HFFc6 (cell line): Measurements from ENCODE around the gene YY1. TPM values are rescaled to one million over a fixed set of nuclear protein-coding genes. Genes with fewer than 3 reads are reported as not detected.

Experiments used
- DNase-seq: peaks from one replicate; pipeline ENCODE4 v3.0.0-alpha.2; 2018
- H3K27ac Mint-ChIP-seq: 2 replicates; pipeline ENCODE4 v1.8.0; 2020; ENCODE audit warnings: mild to moderate bottlenecking, mixed read lengths
- H3K27me3 Mint-ChIP-seq: 2 replicates; pipeline ENCODE4 v1.8.0; 2021; ENCODE audit warnings: mild to moderate bottlenecking, moderate library complexity, mixed read lengths; ENCODE audit not compliant: insufficient read depth
- H3K36me3 Mint-ChIP-seq: 2 replicates; pipeline ENCODE4 v1.8.0; 2021; ENCODE audit warnings: low read depth, mixed read lengths
- H3K4me1 Mint-ChIP-seq: 2 replicates; pipeline ENCODE4 v1.8.0; 2020; ENCODE audit warnings: low read depth, mixed read lengths
- H3K4me3 Mint-ChIP-seq: 2 replicates; pipeline ENCODE4 v1.8.0; 2020; ENCODE audit warnings: mild to moderate bottlenecking, moderate library complexity, mixed read lengths
- H3K9me3 Mint-ChIP-seq: 2 replicates; pipeline ENCODE4 v1.8.0; 2020; ENCODE audit warnings: mild to moderate bottlenecking, mixed read lengths
- CTCF ChIP-seq: fragments of 200-600 bp; sonication (generic); IDR thresholded peaks from 2 replicates; pipeline ENCODE4 v1.5.0; 2021; ENCODE audit warnings: antibody characterized with exemption, mild to moderate bottlenecking
- total RNA-seq, 6 experiments: library from RNA; stranded (reverse); fragmentation: NEBNext Ultra II Directional; extraction: Animal tissue kit (Norgen Biotek cat#: 25700); gene quantifications; 2 replicates in 1 of 6; 3 replicates in 5 of 6; pipeline ENCODE4 v1.2.3, GENCODE V29; 2021

Gene YY1
- total RNA-seq, 6 experiments from 2014 or later = 57.0 to 70.8 (median 68.1) TPM

GRCh38 chr14:100298551-100299237, 59.8 kb downstream of the YY1 start:
- Mint-ChIP-seq H3K4me3 (no peak overlapping the region), H3K27ac (no peak overlapping the region), H3K4me1 (peaks cover 20% of the 10 kb centered on the region), H3K36me3 (no peaks in the 10 kb centered on the region), H3K27me3 (no peaks in the 10 kb centered on the region; the same call in 1 of the 2 replicates), H3K9me3 (no peaks in the 10 kb centered on the region)
- TF ChIP-seq CTCF = no peak
- DNase-seq = no peak

- no peaks in the 10 kb centered on the region; the same call in 1 of the 2 replicates for H3K27me3 Mint-ChIP-seq
- no peaks in the 10 kb centered on the region for H3K36me3 Mint-ChIP-seq
- H3K4me1 Mint-ChIP-seq = peaks cover 20% of the 10 kb centered on the region
- H3K9me3 Mint-ChIP-seq = no peaks in the 10 kb centered on the region
- H3K27ac Mint-ChIP-seq = no peak overlapping the region
- no peak for DNase-seq
- TF ChIP-seq CTCF = no peak
- H3K4me3 Mint-ChIP-seq = no peak overlapping the region
Observed at GRCh38 chr14:100299238-100299560, 60.3 kb downstream of the YY1 start.

- Mint-ChIP-seq H3K27me3 (peaks cover 7% of the 10 kb centered on the region), H3K4me3 (no peak overlapping the region), H3K36me3 (no peaks in the 10 kb centered on the region), H3K27ac (peak overlapping the region; percentile 27; the same call in 1 of the 2 replicates), H3K9me3 (no peaks in the 10 kb centered on the region), H3K4me1 (peaks cover 20% of the 10 kb centered on the region)
- no peak for TF ChIP-seq CTCF
- DNase-seq = no peak
Observed at GRCh38 chr14:100302616-100303015, 63.7 kb downstream of the YY1 start.

- no peaks in the 10 kb centered on the region for H3K36me3 Mint-ChIP-seq
- no peaks in the 10 kb centered on the region for H3K9me3 Mint-ChIP-seq
- peak; percentile 81 for TF ChIP-seq CTCF
- peaks cover 7% of the 10 kb centered on the region for H3K27me3 Mint-ChIP-seq
- H3K4me1 Mint-ChIP-seq = peaks cover 19% of the 10 kb centered on the region
- DNase-seq = no peak
- peak overlapping the region; percentile 27; the same call in 1 of the 2 replicates for H3K27ac Mint-ChIP-seq
- H3K4me3 Mint-ChIP-seq = no peak overlapping the region
Observed at GRCh38 chr14:100303179-100303578, 64.2 kb downstream of the YY1 start.

- H3K27me3 Mint-ChIP-seq = peaks cover 7% of the 10 kb centered on the region
- no peaks in the 10 kb centered on the region for H3K9me3 Mint-ChIP-seq
Observed at GRCh38 chr14:100303925-100304324, 65.0 kb downstream of the YY1 start.

More at GRCh38 chr14:100303925-100304324, 65.0 kb downstream of the YY1 start:
- Mint-ChIP-seq H3K4me3 (no peak overlapping the region), H3K27ac (no peak overlapping the region), H3K4me1 (peaks cover 19% of the 10 kb centered on the region), H3K36me3 (no peaks in the 10 kb centered on the region)
- TF ChIP-seq CTCF = no peak
- DNase-seq = no peak
